OCI-LY3 (cell line): ENCODE data around the gene WEE1.
A peak's percentile ranks its signal among the peaks of the same experiment; 100 is the strongest.

Source experiments
- H2AFZ ChIP-seq: fragments of 200-600, 300-600 bp; shearing (Covaris generic); 2 replicates; pipeline ENCODE4 v1.6.0; 2014; ENCODE audit warnings: antibody characterized with exemption, low read depth, low read length
- H3K27ac ChIP-seq: fragments of 200-600, 300-600 bp; sonication (generic); 2 replicates; pipeline ENCODE4 v1.5.1; 2014; ENCODE audit warnings: mild to moderate bottlenecking, low read length, moderate library complexity, mixed read lengths
- H3K27me3 ChIP-seq: fragments of 200-600, 300-600 bp; sonication (generic); 2 replicates; pipeline ENCODE4 v1.6.1; 2014; ENCODE audit warnings: low read depth, low read length, mixed read lengths
- H3K36me3 ChIP-seq: fragments of 200-600, 300-600 bp; sonication (generic); replicated peaks from 2 replicates; pipeline ENCODE3; 2014; ENCODE audit warnings: low read depth, low read length, mixed read lengths
- H3K4me1 ChIP-seq: fragments of 300-600, 200-600 bp; sonication (generic); 2 replicates; pipeline ENCODE4 v1.6.1; 2014; ENCODE audit warnings: low read length, mixed read lengths
- H3K4me2 ChIP-seq: fragments of 200-600, 300-600 bp; sonication (generic); 2 replicates; pipeline ENCODE4 v1.6.1; 2014; ENCODE audit warnings: low read length, mixed read lengths
- H3K4me3 ChIP-seq: fragments of 300-600, 200-600 bp; sonication (generic); 2 replicates; pipeline ENCODE4 v1.5.1; 2014; ENCODE audit warnings: antibody characterized with exemption, mild to moderate bottlenecking, low read length, moderate library complexity
- H3K79me2 ChIP-seq: fragments of 300-600, 200-600 bp; shearing (Covaris generic); 2 replicates; pipeline ENCODE4 v1.6.1; 2014; ENCODE audit warnings: mild to moderate bottlenecking, low read length, mixed read lengths
- H3K9ac ChIP-seq: fragments of 300-600, 200-600 bp; shearing (Covaris generic); 2 replicates; pipeline ENCODE4 v1.6.0; 2014; ENCODE audit warnings: mild to moderate bottlenecking, low read length, moderate library complexity
- H3K9me3 ChIP-seq: fragments of 200-600, 300-600 bp; shearing (Covaris generic); 2 replicates; pipeline ENCODE4 v1.6.1; 2014; ENCODE audit warnings: low read length, mixed read lengths; ENCODE audit not compliant: insufficient read depth
- H4K20me1 ChIP-seq: fragments of 200-600, 300-600 bp; sonication (generic); 2 replicates; pipeline ENCODE4 v1.6.1; 2016; ENCODE audit warnings: low read length, mixed read lengths; ENCODE audit not compliant: insufficient read depth
- CTCF ChIP-seq: fragments of 200-600, 300-600 bp; sonication (generic); IDR thresholded peaks from 2 replicates; pipeline ENCODE4 v1.5.1; 2014; ENCODE audit warnings: antibody characterized with exemption, low read length, low read depth
- EZH2phosphoT487 ChIP-seq: fragments of 200-600 bp; shearing (Covaris generic); IDR thresholded peaks from 2 replicates; pipeline ENCODE4 v1.6.1; 2018; ENCODE audit warnings: antibody characterized with exemption, mixed run types, low read depth

The WEE1 gene

GRCh38 chr11:9580894-9581293 lies 7.4 kb downstream of the WEE1 start:
- H3K4me1 ChIP-seq: peaks cover 21% of the 10 kb centered on the region
- no peak overlapping the region for H3K4me2 ChIP-seq
- no peak overlapping the region for H2AFZ ChIP-seq
- H3K36me3 ChIP-seq: peaks cover 82% of the 10 kb centered on the region
- peaks cover 92% of the 10 kb centered on the region for H3K79me2 ChIP-seq
- no peaks in the 10 kb centered on the region for H3K9me3 ChIP-seq
- no peak for TF ChIP-seq CTCF
- TF ChIP-seq EZH2phosphoT487: no peak
- no peak overlapping the region for H3K4me3 ChIP-seq
- no peaks in the 10 kb centered on the region for H3K27me3 ChIP-seq
- H4K20me1 ChIP-seq: peaks cover 59% of the 10 kb centered on the region
- H3K9ac ChIP-seq: no peak overlapping the region
- H3K27ac ChIP-seq: no peak overlapping the region

- H3K27ac ChIP-seq: no peak overlapping the region
- H3K4me2 ChIP-seq: no peak overlapping the region
- H3K4me3 ChIP-seq: no peak overlapping the region
- no peak overlapping the region for H3K9ac ChIP-seq
- peaks cover 21% of the 10 kb centered on the region for H3K4me1 ChIP-seq
- H3K9me3 ChIP-seq: no peaks in the 10 kb centered on the region
- no peaks in the 10 kb centered on the region for H3K27me3 ChIP-seq
- peaks cover 82% of the 10 kb centered on the region for H3K36me3 ChIP-seq
- peaks cover 57% of the 10 kb centered on the region for H4K20me1 ChIP-seq
- peaks cover 91% of the 10 kb centered on the region for H3K79me2 ChIP-seq
- no peak overlapping the region for H2AFZ ChIP-seq
- TF ChIP-seq EZH2phosphoT487 (no peak), CTCF (no peak)
Measured at GRCh38 chr11:9581556-9582161, 8.2 kb downstream of the WEE1 start.

GRCh38 chr11:9590717-9591116 lies 17.2 kb downstream of the WEE1 start:
- Histone ChIP-seq H3K36me3 (peaks cover 49% of the 10 kb centered on the region), H3K9ac (no peak overlapping the region), H2AFZ (no peak overlapping the region), H3K4me2 (no peak overlapping the region), H3K79me2 (peaks cover 23% of the 10 kb centered on the region), H3K4me3 (no peak overlapping the region), H3K9me3 (no peaks in the 10 kb centered on the region), H3K27me3 (no peaks in the 10 kb centered on the region), H3K27ac (no peak overlapping the region), H3K4me1 (peaks cover 16% of the 10 kb centered on the region), H4K20me1 (peaks cover 29% of the 10 kb centered on the region)
- TF ChIP-seq EZH2phosphoT487: no peak

GRCh38 chr11:9594267-9595046 lies 21.0 kb downstream of the WEE1 start:
- TF ChIP-seq CTCF (no peak), EZH2phosphoT487 (no peak)
- Histone ChIP-seq H3K36me3 (peaks cover 17% of the 10 kb centered on the region), H3K4me2 (peak overlapping the region; percentile 88), H3K9me3 (no peaks in the 10 kb centered on the region), H3K27me3 (no peaks in the 10 kb centered on the region), H3K4me1 (peaks cover 53% of the 10 kb centered on the region), H3K4me3 (peak overlapping the region; percentile 53), H2AFZ (no peak overlapping the region), H3K9ac (peak overlapping the region; percentile 46), H3K79me2 (no peaks in the 10 kb centered on the region), H3K27ac (peak overlapping the region; percentile 40), H4K20me1 (peaks cover 5% of the 10 kb centered on the region; the same call in 1 of the 2 replicates)
